AG09309 (cell line): Measurements from ENCODE around the gene C19orf25.

ENCODE experiments used
- DNase-seq: peaks from one replicate; pipeline ENCODE4 v3.0.0-alpha.2; 2010; ENCODE audit warnings: low read depth
- H3K4me3 ChIP-seq: 2 replicates; pipeline ENCODE4 v1.5.1; 2011; ENCODE audit warnings: mild to moderate bottlenecking, low read depth, low read length, moderate library complexity; ENCODE audit not compliant: control insufficient read depth
- CTCF ChIP-seq: IDR thresholded peaks from 2 replicates; pipeline ENCODE4 v1.5.1; 2011; ENCODE audit warnings: mild to moderate bottlenecking, low read depth, low read length, inconsistent platforms; ENCODE audit not compliant: insufficient read depth, control insufficient read depth; ENCODE audit errors: missing control alignments

The C19orf25 gene

DNA sequence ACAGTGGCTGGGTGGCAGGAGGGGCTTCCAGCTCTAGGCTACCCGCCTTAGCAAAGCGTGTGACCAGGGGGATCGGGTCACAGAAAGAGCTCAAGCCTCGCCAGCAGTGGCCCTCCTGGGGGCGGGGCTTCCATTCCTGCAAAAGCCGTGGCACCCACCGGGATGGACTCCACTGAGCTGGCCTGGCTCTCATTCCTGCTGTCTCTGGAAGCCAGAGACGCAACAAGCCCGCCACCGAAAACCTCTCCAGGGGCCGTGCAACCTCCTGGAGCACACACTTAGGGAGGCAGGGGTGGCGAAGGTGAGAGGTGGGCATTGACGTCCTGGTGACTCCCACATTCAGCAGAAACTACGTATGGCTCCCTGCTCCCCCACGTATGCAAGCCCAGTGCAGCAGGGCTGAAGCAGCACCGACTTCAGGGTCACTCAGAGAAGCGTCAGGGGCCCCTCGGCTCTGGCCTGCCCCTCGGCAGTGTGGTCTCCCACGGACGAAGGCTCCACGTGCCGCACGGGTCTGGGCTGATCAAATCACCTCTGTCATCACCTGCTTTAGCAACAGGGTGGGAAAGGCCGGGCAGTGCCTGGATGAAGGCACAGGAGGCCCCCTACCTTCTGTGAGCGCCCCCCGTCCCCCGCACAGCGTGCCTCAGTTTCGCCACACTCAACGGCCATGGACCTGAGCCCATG lies 3.1 kb downstream of the C19orf25 start:
- no peak for DNase-seq
- H3K4me3 ChIP-seq, result no peak overlapping the region
- TF ChIP-seq CTCF, result no peak

DNA sequence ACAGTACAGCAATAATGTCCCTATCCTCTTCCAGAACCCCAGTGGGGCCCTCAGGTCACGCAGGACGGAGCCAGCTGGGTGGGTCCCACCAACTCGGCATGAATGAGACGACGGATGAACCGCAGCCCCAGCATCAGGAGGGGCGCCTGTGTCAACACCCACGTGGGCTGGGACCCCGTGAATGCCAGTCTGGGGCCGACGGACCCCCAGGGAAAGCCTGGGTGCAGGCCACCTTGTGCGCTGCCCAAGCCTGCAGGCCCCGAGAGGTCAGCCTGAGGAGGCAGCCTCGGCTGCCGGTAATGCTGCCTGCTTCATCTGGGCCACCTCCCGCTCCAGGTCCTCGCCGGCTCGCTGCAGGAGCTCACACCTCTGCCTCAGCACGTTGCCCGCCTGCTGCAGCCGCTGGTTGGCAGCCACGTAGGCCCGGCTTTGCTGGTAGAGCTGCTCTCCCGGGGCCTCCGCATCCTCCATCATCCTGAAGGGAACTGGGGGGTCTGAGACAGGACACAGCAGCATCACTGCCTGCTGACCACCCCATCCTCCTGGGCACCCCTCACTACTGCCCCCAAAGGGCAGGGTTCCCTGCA lies 4.2 kb downstream of the C19orf25 start:
- TF ChIP-seq CTCF, result no peak
- DNase-seq, result no peak

GRCh38 chr19:1474011-1474764 lies 4.8 kb downstream of the C19orf25 start:
- no peak overlapping the region for H3K4me3 ChIP-seq
- no peak for TF ChIP-seq CTCF
- no peak for DNase-seq

More for the DNA sequence above, 4.2 kb downstream of the C19orf25 start:
- no peak overlapping the region for H3K4me3 ChIP-seq

DNA sequence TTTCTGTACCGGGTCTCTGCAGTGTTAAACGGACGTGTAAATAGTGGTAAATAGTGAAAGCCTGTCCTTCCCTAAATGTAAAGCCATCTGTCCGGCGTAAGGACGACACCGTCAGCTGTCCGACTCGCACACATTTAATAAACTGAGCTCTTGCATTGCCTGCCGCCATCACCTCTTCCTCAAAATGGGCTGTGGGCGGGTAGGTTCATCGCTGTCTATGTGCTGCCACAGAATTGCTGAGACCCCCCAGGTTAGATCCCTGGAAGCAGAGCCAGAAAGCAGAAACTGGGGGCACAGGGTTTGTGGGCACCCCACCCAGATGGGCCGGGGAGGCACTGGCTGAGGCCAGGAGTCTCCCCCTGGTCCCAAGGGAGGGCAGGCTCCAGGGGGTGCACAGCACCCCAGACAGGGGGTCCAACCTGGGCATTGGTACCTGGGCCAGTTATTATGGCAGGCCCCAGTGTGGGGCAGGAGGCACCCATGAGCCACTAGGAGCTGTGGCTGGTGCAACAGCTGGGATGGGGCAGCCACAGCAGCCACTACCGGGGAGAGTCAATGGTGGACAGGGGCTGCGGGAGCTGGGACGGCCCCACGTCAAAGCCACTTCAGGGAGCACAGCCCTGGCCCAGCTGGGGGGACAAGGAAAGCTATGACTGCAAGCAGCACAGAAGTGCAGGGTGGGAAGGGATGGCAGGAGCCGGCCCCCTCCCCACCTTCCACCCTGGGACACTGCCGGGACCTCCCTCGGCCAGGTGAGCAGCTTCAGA lies 5.7 kb downstream of the C19orf25 start:
- TF ChIP-seq CTCF, result no peak
- DNase-seq, result no peak
- no peak overlapping the region for H3K4me3 ChIP-seq

- TF ChIP-seq CTCF, result no peak
- DNase-seq, result no peak
- H3K4me3 ChIP-seq, result no peak overlapping the region
Observed at GRCh38 chr19:1472231-1473084, 6.6 kb downstream of the C19orf25 start.
